ENCODE measurements around the gene PPP2R3B. TPM values are rescaled to one million over a fixed set of nuclear protein-coding genes. Genes with fewer than 3 reads are reported as not detected.

Gene PPP2R3B
- total and polyA plus RNA-seq, 2 of the 4 experiments (the other 2 are of a cell fraction) = 13.2 to 13.3 TPM

GRCh38 chrX:350534-351323, 36.0 kb downstream of the PPP2R3B start:
- no peak for ATAC-seq (ENCODE audit: low read depth)
- H2BK5ac ChIP-seq (ENCODE audit: low read depth, low read length, poor library complexity, severe bottlenecking) = no peak overlapping the region
- in situ Hi-C loops (cut with MboI; ENCODE audit: low sequenced_read_pairs) (no loop called here), intact Hi-C loops (cut with micrococcal nuclease) (no loop called here), dilution Hi-C loops (cut with HindIII; ENCODE audit: low sequenced_read_pairs, unreplicated experiment) (no loop called here)
- H4K20me1 ChIP-seq (ENCODE audit: insufficient read depth, low read length) = no peaks in the 10 kb centered on the region; the same call in 1 of the 2 replicates
- H3K9me1 ChIP-seq (ENCODE audit: insufficient read depth, low read length) = no peaks in the 10 kb centered on the region
- no peak overlapping the region for H3K56ac ChIP-seq (ENCODE audit: extremely low read depth, insufficient read depth, low read length)
- 97% methylated on average over 43 of the region's 61 CpGs; no CpG with 5 or more reads in 1 of the 2 experiments for WGBS, 2 experiments (ENCODE audit: extremely low coverage in 2 of 2, insufficient read length in 1 of 2)
- TF ChIP-seq MAFK (IDR thresholded peaks at IDR 0.05; ENCODE audit: low read depth, low read length) (no peak), USF2 (IDR thresholded peaks at IDR 0.05; ENCODE audit: low read depth, low read length) (no peak), POLR2A (IDR thresholded peaks at IDR 0.05; ENCODE audit: low read depth, low read length) (no peak), MXI1 (IDR thresholded peaks at IDR 0.05; ENCODE audit: borderline replicate concordance, low read depth, low read length) (no peak), CHD1 (IDR thresholded peaks at IDR 0.05; ENCODE audit: low read depth, low read length) (no peak), RAD21 (IDR thresholded peaks at IDR 0.05; ENCODE audit: low read length) (no peak), CTCF (conservative IDR thresholded peaks at IDR 0.05; ENCODE audit: low read depth, low read length) (no peak), MAZ (IDR thresholded peaks at IDR 0.05; ENCODE audit: borderline replicate concordance, low read depth, low read length) (no peak), NFE2L2 (IDR thresholded peaks at IDR 0.05; ENCODE audit: low read depth, low read length) (no peak), BHLHE40 (IDR thresholded peaks at IDR 0.05; ENCODE audit: low read depth, low read length) (no peak), CEBPB (IDR thresholded peaks at IDR 0.05; ENCODE audit: low read depth, low read length) (no peak), SMC3 (IDR thresholded peaks at IDR 0.05; ENCODE audit: low read depth, low read length) (no peak)
- BruUV-seq (replicated peaks) = no TSS peak
- no peak overlapping the region for H3K4me2 ChIP-seq (ENCODE audit: low read depth, low read length)
- no peak overlapping the region for H4K91ac ChIP-seq (ENCODE audit: insufficient read depth, low read depth, low read length)
- H3K79me1 ChIP-seq (ENCODE audit: low read depth in 1 of 2, low read length in 2 of 2) = peaks cover 0 to under 1% of the 10 kb centered on the region in 2 experiments; a peak in 2 of 4 replicates
- DNase-seq = no peak
- H2BK15ac ChIP-seq (ENCODE audit: low read depth, low read length) = no peak overlapping the region
- peaks cover 9% of the 10 kb centered on the region for H3K36me3 ChIP-seq (ENCODE audit: control insufficient read depth, insufficient read depth, low read length)
- no peaks in the 10 kb centered on the region for H3K27me3 ChIP-seq (ENCODE audit: control insufficient read depth, insufficient read depth, low read length)
- no peak overlapping the region for H3K4ac ChIP-seq (ENCODE audit: low read depth, low read length)
- H4K8ac ChIP-seq (ENCODE audit: low read depth in 2 of 2, low read length in 2 of 2) = no peak overlapping the region
- no peak overlapping the region for H3K18ac ChIP-seq (ENCODE audit: low read depth, low read length)
- no peak overlapping the region for H2AK5ac ChIP-seq (ENCODE audit: low read depth, low read length)
- H3K23ac ChIP-seq (ENCODE audit: low read depth, low read length) = no peak overlapping the region
- ChIA-PET CTCF (no interaction called here), POLR2A (ENCODE audit: unreplicated experiment) (no interaction called here)
- H3K27ac ChIP-seq (ENCODE audit: insufficient read depth, low read length) = no peak overlapping the region
- no peak overlapping the region for H3K14ac ChIP-seq (replicated peaks; ENCODE audit: low read depth, low read length)
- H3K9ac ChIP-seq (ENCODE audit: low read depth, low read length) = no peak overlapping the region
- no peak overlapping the region for H4K5ac ChIP-seq (ENCODE audit: low read depth, low read length)
- no peak overlapping the region for H2AK9ac ChIP-seq (replicated peaks; ENCODE audit: low read depth, low read length, poor library complexity)
- H2BK120ac ChIP-seq (ENCODE audit: low read depth, low read length) = no peak overlapping the region
- no peak overlapping the region for H3K4me3 ChIP-seq (ENCODE audit: insufficient read depth, low read depth, low read length)
- no peak overlapping the region for H2BK20ac ChIP-seq (ENCODE audit: low read depth, low read length)
- H3K4me1 ChIP-seq (ENCODE audit: control insufficient read depth, insufficient read depth, low read length) = no peaks in the 10 kb centered on the region; the same call in 1 of the 2 replicates
- H3K9me3 ChIP-seq (ENCODE audit: control insufficient read depth, insufficient read depth, low read length) = no peaks in the 10 kb centered on the region
- H2AFZ ChIP-seq (replicated peaks; ENCODE audit: low read length, poor library complexity) = no peak overlapping the region
